T47D (cell line): ENCODE data around the gene ULBP2.

Experiments
- DNase-seq, 2 experiments: peaks; one replicate each; pipeline versions ENCODE4 v3.0.0 to v3.0.0-alpha.2; 2011 to 2012; ENCODE audit warnings: low read depth in 1 of 2, low spot score in 1 of 2
- JUND ChIP-seq: IDR thresholded peaks from 2 replicates; pipeline ENCODE4 v1.6.1; 2012; ENCODE audit warnings: low read depth
- in situ Hi-C: cut with HindIII; loops from 2 replicates; pipeline ENCODE4 v1.10.0; 2016; ENCODE audit warnings: low sequenced_read_pairs, low pct_unique_long_range_greater_than_20kb

Gene ULBP2, protein sequence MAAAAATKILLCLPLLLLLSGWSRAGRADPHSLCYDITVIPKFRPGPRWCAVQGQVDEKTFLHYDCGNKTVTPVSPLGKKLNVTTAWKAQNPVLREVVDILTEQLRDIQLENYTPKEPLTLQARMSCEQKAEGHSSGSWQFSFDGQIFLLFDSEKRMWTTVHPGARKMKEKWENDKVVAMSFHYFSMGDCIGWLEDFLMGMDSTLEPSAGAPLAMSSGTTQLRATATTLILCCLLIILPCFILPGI

DNA sequence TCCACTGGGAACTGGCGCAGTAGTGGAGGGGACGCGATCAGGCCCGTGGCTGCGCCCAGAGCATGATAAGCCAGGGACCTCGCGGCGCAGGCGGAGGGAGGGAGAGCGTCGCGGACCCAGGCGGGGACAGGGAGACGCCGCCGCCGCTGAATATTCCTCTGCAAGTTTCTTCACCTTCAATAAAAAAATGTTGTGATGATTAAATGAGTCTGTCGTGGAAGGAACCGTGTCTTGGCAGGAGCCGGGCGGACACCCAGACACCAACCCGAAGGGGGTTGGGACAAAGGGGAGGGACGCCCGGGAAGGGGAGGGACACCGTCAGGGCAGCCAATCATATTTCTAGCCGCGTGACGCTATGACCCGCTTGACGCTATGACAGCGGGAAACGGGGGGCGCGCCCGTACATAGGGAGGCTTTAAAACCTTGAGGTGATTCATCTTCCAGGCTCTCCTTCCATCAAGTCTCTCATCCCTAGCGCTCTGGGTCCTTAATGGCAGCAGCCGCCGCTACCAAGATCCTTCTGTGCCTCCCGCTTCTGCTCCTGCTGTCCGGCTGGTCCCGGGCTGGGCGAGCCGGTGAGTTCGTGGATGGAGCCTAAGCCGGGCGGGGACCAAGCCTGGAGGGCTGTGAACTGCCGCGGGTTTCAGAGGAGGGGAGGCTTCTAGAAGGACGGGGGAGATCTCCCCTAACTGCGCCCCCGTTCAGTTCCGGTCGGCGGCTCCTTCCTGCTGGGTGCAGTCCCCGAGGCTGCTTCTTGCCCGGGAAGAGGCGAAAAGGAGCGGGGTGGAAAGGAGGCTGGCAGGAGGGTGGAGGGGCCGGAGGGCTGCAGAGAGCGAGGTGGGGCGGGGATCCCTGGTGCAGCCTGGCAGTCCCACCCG lies at the start of gene ULBP2:
Gene ULBP2, plus strand, starts transcription at position 432 of the 878 bp plus-strand sequence. Its CDS starts 59 bp downstream, at position 491.
- in situ Hi-C loops: no loop called here
- no peak for TF ChIP-seq JUND
- DNase-seq: peak; percentile 80 to 87

DNA sequence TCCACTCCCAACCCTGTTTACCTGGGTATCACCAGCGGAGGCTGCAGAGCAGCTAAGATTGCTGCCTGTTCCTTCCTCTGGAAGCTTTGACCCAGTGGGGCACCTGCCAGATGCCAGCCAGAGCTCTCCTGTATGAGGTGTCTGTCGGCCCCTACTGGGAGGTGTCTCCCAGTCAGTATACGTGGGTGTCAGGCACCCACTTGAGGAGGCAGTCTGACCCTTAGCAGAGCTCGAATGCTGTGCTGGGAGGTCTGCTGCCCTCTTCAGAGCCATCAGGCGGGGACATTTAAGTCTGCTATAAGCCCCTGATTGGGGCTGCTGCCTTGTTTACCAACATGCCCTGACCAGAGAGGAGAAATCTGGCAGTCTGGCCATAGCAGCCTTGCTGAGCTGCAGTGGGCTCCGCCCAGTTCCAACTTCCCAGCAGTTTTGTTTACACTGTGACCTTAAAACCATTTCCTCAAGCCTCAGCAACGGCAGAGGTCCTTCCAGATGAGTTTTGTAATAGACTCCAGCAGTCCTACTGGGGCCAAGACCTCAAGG lies 46.7 kb upstream of the ULBP2 start:
- in situ Hi-C loops: no loop called here
- no peak for TF ChIP-seq JUND
- DNase-seq: peak in 1 of 2 experiments; percentile 55

DNA sequence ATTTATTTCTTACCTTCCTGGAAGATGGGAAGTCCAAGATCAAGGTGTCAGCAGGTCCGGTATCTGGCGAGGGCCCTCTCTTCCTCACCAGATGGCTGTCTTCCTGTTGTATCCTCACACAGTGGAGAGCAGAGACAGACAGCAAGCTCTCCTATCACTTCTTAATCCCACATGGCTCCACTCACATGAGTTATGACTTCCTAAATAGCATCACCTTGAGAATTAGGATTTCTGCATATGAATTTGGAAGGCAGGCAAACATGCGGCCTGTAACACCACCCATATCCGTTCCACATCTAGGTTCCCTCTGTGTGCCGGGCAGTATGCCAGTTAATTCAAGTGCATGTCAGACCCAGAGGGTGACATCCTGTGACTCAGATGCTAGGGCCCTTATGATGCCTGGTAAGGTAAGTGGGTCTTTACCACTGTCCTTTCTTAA lies 46.0 kb upstream of the ULBP2 start:
- TF ChIP-seq JUND: no peak
- peak in 1 of 2 experiments; percentile 41 for DNase-seq
- in situ Hi-C loops: no loop called here

DNA sequence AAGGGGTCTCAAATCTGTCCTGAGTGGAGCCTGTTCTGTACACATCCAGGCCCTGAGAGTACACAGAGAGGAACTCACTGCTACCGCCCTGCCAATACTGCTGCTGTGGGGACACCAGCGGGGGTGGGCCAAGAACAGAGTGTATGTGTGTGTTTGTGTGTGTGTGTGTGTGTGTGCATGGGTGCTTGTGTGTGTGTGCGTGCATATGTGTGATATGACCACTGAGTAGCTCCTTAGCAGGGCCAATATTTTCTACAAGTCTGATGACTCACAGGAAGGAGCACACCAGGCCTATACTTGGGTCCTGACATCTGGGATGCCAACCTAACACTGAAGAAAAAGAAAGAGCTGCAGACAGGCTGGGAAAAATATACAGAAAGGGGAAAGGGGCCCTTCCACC lies 45.3 kb upstream of the ULBP2 start:
- TF ChIP-seq JUND: no peak
- DNase-seq: no peak
- in situ Hi-C loops: no loop called here

DNA sequence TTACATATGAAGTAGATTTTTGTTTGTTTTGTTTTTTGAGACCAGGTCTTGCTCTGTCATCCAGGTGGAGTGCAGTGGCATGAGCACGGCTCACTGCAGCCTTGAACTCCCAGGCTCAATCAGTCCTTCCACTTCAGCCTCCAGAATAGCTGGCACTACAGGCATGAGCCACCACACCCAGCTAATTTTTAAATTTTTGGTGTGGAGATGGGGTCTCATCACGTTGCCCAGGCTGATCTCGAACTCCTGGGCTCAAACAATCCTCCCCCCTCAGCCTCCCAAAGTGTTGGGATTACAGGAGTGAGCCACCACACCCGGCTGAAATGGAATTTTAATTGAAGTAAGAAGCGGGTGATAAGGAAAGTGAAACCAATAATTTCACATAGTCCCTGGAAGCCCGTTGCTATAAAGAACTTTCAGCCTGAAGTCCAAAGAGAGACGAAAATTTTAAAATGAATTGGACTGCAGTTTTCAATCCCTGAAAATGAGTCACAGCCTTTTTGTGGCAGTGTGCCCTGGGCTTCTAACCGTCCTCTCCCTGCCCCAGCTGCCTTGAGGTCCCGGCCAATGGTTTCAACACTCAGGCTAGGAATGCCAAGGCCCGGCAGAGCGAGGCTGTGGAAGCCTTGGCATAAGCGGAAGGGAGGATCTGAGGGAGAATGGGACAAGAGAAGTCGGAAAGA lies 44.7 kb upstream of the ULBP2 start:
- no peak for TF ChIP-seq JUND
- in situ Hi-C loops: no loop called here
- peak; percentile 37 to 57 for DNase-seq

DNA sequence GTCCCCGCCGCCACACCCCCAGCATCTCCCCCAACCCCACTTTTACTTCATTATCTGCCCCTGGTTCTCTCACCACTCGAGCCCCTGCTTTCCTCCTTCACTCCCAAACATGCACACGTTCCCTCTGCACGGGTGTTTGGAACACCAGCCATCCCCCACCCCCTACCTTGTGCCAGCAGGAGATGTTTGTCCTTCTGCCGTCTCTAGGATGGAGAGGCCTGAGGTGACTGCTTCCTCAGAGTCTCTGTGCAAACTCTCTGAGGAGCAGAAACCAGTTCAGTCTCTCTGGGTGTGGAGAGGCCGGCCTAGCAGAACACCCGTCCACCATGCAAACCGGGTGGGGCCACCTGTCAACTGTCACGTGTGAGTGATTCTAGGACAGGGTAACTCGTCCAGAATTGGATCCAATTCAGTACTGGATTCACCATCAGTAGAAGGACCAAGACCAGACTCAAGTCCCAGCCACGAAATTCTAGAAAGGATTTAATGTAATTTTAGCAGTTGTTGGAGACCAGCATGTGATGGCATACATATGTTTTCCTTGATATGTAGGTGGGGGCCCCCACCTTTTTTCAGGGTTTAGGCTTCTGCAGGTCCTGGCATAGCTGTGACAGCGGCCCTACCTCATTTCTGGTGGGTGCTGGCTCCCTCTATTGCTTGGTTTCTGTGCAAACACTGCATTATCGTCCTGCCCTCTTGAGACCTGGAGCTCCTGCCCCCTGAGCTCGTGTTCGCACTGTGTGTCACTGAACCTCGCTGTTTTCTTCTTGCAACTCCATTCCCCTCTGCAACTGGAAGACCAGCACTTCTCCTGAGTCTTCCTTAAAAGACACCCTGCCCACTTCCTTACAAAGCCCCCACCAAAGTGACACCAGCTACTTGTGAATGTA lies 43.7 kb upstream of the ULBP2 start, which contains the start of gene RAET1E:
Gene RAET1E, minus strand, starts transcription at position 259 of the 890 bp plus-strand sequence. CDS start 7,212 bp downstream, outside the sequence.
- no peak for TF ChIP-seq JUND
- in situ Hi-C loops: no loop called here
- DNase-seq: peak in 1 of 2 experiments; percentile 24

DNA sequence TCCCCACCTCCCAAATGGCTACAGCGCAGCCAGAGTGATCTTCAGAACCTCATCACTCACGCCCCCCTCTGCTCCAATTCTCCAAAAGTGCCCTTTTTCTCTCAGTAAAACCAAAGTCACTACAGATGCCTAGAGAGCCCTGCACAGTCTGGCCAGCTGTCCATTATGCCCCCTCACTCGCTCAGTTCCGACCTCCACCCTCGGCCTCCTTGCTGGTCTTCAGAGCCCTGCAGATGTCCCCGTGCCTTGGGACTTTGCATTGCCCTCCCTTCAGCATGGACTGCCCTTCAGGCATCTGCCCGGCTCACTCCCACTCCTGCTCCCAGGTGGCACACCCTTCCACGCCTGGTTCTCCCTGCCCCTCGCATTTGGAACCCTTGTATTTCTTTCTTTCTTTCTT lies 42.8 kb upstream of the ULBP2 start:
- DNase-seq: no peak
- in situ Hi-C loops: no loop called here
- TF ChIP-seq JUND: no peak

DNA sequence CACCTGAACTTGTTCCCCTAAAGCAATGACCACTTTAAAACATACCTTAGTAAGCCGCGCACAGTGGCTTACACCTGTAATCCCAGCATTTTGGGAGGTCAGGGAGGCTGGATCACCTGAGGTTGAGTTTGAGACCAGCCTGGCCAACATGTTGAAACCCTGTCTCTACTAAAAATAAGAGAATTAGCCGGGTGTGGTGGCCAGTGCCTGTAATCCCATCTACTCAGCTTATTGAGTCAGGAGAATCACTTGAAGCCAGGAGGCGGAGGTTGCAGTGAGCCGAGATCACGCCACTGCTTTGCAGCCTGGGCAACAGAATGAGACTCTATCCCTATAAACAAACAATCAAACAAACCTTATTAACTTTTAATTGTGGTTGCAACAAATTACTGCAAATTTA lies 42.3 kb upstream of the ULBP2 start:
- in situ Hi-C loops: no loop called here
- no peak for TF ChIP-seq JUND
- DNase-seq: no peak

DNA sequence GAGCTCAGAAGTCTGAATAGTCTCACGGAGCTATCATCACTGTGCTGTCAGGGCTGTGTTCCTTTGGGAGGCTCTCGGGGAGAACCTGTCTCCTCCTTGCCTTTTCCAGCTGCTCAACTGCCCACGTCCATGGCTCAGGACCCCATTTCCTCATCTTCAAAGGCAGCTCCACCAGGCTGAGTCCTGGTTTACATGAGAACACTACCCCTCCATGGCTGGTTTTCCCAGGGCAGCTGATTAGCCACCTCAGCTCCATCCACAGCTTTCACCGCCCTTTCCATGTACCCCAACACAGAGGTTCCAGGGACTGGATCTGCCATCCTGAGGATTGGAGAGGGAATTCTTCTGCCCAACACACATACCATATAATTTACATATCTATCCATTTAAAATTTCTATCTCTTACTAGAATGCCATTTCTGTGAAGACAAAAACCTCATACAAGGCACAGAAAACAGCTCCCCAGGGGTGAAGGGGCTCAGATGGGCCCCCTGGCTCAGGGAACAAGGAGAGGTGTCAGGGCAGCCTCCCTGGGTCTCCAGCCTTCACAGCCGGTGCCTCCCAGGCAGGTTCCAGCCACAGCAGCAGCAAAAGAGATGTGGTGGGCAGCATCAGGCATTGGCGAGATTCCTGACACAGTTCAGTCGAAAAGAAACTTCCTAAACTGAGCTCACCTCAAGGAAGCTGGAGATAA lies 41.7 kb upstream of the ULBP2 start:
- no peak for DNase-seq
- in situ Hi-C loops: no loop called here
- TF ChIP-seq JUND: no peak

DNA sequence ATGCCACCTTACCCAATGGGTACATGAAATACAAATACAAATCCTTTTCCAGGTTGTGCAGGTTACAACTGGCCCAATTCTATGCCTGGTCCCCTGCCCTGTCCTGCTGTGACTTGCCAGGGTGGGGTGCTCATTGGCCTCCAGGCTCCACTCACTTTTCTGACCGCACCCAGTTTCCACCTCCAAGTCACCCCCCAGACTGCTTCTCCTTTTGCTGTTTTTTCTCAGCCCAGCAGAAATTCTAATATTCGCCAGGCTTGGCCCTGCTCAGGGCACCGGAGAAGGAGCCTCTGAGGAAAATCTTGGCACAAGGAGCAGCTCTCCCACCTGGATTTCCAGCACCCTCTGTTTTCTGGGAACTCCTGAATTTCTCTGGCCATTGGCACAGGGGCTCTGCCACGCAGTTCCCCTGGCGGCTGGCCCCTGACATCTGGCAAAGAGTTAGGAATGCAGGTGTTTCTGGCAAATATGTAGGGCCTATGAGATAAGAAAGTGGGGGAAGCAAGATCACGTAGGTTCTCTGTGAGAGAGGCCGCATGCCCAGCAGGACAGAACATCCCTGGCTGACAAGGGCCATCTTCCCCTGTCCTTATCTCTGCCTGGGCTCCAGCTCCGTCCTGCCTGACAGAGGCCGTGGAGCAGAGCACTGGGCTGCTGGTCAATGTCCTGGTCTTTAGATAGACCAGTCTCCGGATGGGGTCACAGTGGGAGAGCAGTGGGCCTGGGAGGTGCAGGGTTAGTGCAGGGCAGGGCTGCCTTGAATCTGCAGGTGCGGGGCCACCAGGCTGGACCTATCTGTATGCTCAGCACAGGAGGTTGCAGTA lies 41.0 kb upstream of the ULBP2 start:
- in situ Hi-C loops: no loop called here
- no peak for DNase-seq
- TF ChIP-seq JUND: no peak
